Neural cell (in vitro differentiated cells): Measurements from ENCODE around the gene SPATA13. TPM values are rescaled to one million over a fixed set of nuclear protein-coding genes. Genes with fewer than 3 reads are reported as not detected.

Experiments
- H2AFZ ChIP-seq: fragments of 200-600, 300-800 bp; sonication (generic), shearing (Covaris generic); 2 replicates; pipeline ENCODE4 v1.6.0; 2014; ENCODE audit warnings: low read depth, mild to moderate bottlenecking, antibody characterized with exemption, low read length, moderate library complexity
- H3F3A ChIP-seq: fragments of 200-600 bp; shearing (Covaris generic); 2 replicates; pipeline ENCODE4 v1.6.1; 2016; ENCODE audit warnings: mild to moderate bottlenecking, moderate library complexity, mixed read lengths, antibody characterized with exemption, low read length; ENCODE audit not compliant: insufficient read depth, poor library complexity, severe bottlenecking
- H3K27ac ChIP-seq: fragments of 200-600, 300-800 bp; sonication (generic), shearing (Covaris generic); 2 replicates; pipeline ENCODE4 v1.5.1; 2014; ENCODE audit warnings: mild to moderate bottlenecking, low read length, moderate library complexity
- H3K27me3 ChIP-seq: fragments of 300-800, 200-600 bp; sonication (generic), shearing (Covaris generic); 2 replicates; pipeline ENCODE4 v1.6.0; 2014; ENCODE audit warnings: mild to moderate bottlenecking, low read depth, low read length, moderate library complexity; ENCODE audit not compliant: insufficient read depth
- H3K36me3 ChIP-seq: fragments of 300-800, 200-600 bp; sonication (generic), shearing (Covaris generic); 2 replicates; pipeline ENCODE4 v1.5.1; 2014; ENCODE audit warnings: mild to moderate bottlenecking, antibody characterized with exemption, low read length, moderate library complexity; ENCODE audit not compliant: insufficient read depth
- H3K4me2 ChIP-seq: fragments of 300-800, 200-600 bp; sonication (generic), shearing (Covaris generic); 2 replicates; pipeline ENCODE4 v1.6.0; 2014; ENCODE audit warnings: mild to moderate bottlenecking, low read length
- H3K4me3 ChIP-seq: fragments of 300-800, 200-600 bp; sonication (generic), shearing (Covaris generic); 2 replicates; pipeline ENCODE4 v1.5.1; 2014; ENCODE audit warnings: mild to moderate bottlenecking, low read length, moderate library complexity
- H3K79me2 ChIP-seq: fragments of 200-600 bp; shearing (Covaris generic); replicated peaks from 2 replicates; pipeline ENCODE4 v1.6.0; 2014; ENCODE audit warnings: mild to moderate bottlenecking, low read length, moderate library complexity; ENCODE audit not compliant: insufficient read depth
- H3K9ac ChIP-seq: fragments of 300-800, 200-600 bp; sonication (generic), shearing (Covaris generic); 2 replicates; pipeline ENCODE4 v1.6.1; 2016; ENCODE audit warnings: mild to moderate bottlenecking, low read length, mixed read lengths
- H3K9me2 ChIP-seq: fragments of 200-600 bp; shearing (Covaris generic); 2 replicates; pipeline ENCODE4 v1.6.1; 2016; ENCODE audit warnings: mild to moderate bottlenecking, low read length, mixed read lengths; ENCODE audit not compliant: insufficient read depth
- H3K9me3 ChIP-seq: fragments of 200-600, 300-800 bp; sonication (generic), shearing (Covaris generic); 2 replicates; pipeline ENCODE4 v1.6.1; 2016; ENCODE audit warnings: mild to moderate bottlenecking, mixed run types, low read length, moderate library complexity, mixed read lengths
- H4K20me1 ChIP-seq: fragments of 200-600 bp; shearing (Covaris generic); 2 replicates; pipeline ENCODE4 v1.6.1; 2016; ENCODE audit warnings: mild to moderate bottlenecking, mixed run types; ENCODE audit not compliant: insufficient read depth
- EP300 ChIP-seq: fragments of 450-650 bp; conservative IDR thresholded peaks from 2 replicates; pipeline ENCODE4 v1.6.1; 2014; ENCODE audit warnings: antibody characterized with exemption, mild to moderate bottlenecking, moderate library complexity; ENCODE audit not compliant: poor library complexity, severe bottlenecking
- EZH2 ChIP-seq: fragments of 200-600, 300-800 bp; shearing (Covaris generic), sonication (generic); IDR thresholded peaks from 2 replicates; pipeline ENCODE4 v1.6.1; 2014; ENCODE audit warnings: antibody characterized with exemption, low read length, borderline replicate concordance, mild to moderate bottlenecking; ENCODE audit not compliant: insufficient read depth, poor library complexity, severe bottlenecking
- MXI1 ChIP-seq: fragments of 450-650 bp; conservative IDR thresholded peaks from 2 replicates; pipeline ENCODE4 v1.6.1; 2014; ENCODE audit warnings: antibody characterized with exemption, mild to moderate bottlenecking; ENCODE audit not compliant: poor library complexity, severe bottlenecking
- POLR2AphosphoS5 ChIP-seq: IDR thresholded peaks from 2 replicates; pipeline ENCODE4 v1.6.1; 2012
- RAD21 ChIP-seq: fragments of 450-650 bp; conservative IDR thresholded peaks from 2 replicates; pipeline ENCODE4 v1.6.1; 2014; ENCODE audit warnings: antibody characterized with exemption, mild to moderate bottlenecking, moderate library complexity
- REST ChIP-seq: IDR thresholded peaks from 2 replicates; pipeline ENCODE4 v1.6.1; 2012; ENCODE audit warnings: borderline replicate concordance
- SMC3 ChIP-seq: fragments of 450-650 bp; conservative IDR thresholded peaks from 2 replicates; pipeline ENCODE4 v1.6.1; 2014; ENCODE audit warnings: antibody characterized with exemption, mild to moderate bottlenecking, moderate library complexity; ENCODE audit not compliant: poor library complexity
- TAF1 ChIP-seq: IDR thresholded peaks from 2 replicates; pipeline ENCODE4 v1.6.1; 2012; ENCODE audit warnings: low read depth
- polyA plus RNA-seq: library from polyadenylated mRNA; depleted of rRNA; stranded (reverse); fragments of >200 nt; gene quantifications from 2 replicates; pipeline ENCODE4 v1.2.3, GENCODE V29; 2014
- TF ChIP-seq, protein P1 (sequence below): fragments of 450-650 bp; IDR thresholded peaks from 2 replicates; pipeline ENCODE4 v1.5.1; 2014; ENCODE audit warnings: antibody characterized with exemption, mild to moderate bottlenecking, moderate library complexity; ENCODE audit not compliant: poor library complexity, severe bottlenecking

The SPATA13 gene
- polyA plus RNA-seq, 1 donor from 2014 or later: 15.5 TPM

GRCh38 chr13:24304620-24305019 lies 144.1 kb downstream of the SPATA13 start:
- no peaks in the 10 kb centered on the region for H3F3A ChIP-seq
- H4K20me1 ChIP-seq: no peaks in the 10 kb centered on the region
- no peak overlapping the region for H2AFZ ChIP-seq
- H3K9me2 ChIP-seq: no peaks in the 10 kb centered on the region
- no peaks in the 10 kb centered on the region for H3K27me3 ChIP-seq
- H3K4me3 ChIP-seq: no peak overlapping the region
- no peak overlapping the region for H3K27ac ChIP-seq
- no peaks in the 10 kb centered on the region for H3K36me3 ChIP-seq
- H3K79me2 ChIP-seq: no peaks in the 10 kb centered on the region
- no peaks in the 10 kb centered on the region for H3K9me3 ChIP-seq
- TF ChIP-seq REST (no peak), POLR2AphosphoS5 (no peak), EZH2 (no peak), RAD21 (no peak), MXI1 (no peak), SMC3 (no peak), EP300 (no peak), TAF1 (no peak)
- TF ChIP-seq, protein P1, sequence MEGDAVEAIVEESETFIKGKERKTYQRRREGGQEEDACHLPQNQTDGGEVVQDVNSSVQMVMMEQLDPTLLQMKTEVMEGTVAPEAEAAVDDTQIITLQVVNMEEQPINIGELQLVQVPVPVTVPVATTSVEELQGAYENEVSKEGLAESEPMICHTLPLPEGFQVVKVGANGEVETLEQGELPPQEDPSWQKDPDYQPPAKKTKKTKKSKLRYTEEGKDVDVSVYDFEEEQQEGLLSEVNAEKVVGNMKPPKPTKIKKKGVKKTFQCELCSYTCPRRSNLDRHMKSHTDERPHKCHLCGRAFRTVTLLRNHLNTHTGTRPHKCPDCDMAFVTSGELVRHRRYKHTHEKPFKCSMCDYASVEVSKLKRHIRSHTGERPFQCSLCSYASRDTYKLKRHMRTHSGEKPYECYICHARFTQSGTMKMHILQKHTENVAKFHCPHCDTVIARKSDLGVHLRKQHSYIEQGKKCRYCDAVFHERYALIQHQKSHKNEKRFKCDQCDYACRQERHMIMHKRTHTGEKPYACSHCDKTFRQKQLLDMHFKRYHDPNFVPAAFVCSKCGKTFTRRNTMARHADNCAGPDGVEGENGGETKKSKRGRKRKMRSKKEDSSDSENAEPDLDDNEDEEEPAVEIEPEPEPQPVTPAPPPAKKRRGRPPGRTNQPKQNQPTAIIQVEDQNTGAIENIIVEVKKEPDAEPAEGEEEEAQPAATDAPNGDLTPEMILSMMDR: no peak
- H3K9ac ChIP-seq: no peak overlapping the region
- H3K4me2 ChIP-seq: no peak overlapping the region

DNA sequence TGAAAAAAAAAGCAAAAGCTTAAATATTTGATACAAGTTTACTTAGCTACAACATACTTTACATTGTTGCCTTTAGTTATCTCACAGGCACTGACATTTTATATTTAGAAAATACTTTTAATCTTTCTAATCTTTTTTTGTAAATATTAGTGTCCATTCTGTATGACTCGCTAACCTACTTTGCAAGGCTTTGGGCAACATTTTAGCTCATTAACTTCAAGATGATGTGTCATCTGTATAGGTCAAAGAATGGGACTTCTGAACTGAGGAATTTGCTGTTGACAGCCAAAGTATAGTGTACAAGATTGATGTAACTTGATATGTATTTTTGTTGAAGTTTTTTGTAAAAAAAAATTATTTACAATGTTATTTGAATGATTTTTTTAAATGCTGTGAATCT lies 146.1 kb downstream of the SPATA13 start:
- Histone ChIP-seq H3K9me3 (no peaks in the 10 kb centered on the region), H3K27ac (no peak overlapping the region), H3K4me3 (no peak overlapping the region), H3K9ac (no peak overlapping the region), H3K79me2 (no peaks in the 10 kb centered on the region), H3K4me2 (no peak overlapping the region), H2AFZ (no peak overlapping the region), H4K20me1 (no peaks in the 10 kb centered on the region), H3F3A (no peaks in the 10 kb centered on the region), H3K9me2 (no peaks in the 10 kb centered on the region), H3K27me3 (no peaks in the 10 kb centered on the region), H3K36me3 (no peaks in the 10 kb centered on the region)
- TF ChIP-seq EP300: no peak
- TF ChIP-seq SMC3: no peak
- no peak for TF ChIP-seq MXI1
- no peak for TF ChIP-seq POLR2AphosphoS5
- TF ChIP-seq RAD21: no peak
- TF ChIP-seq EZH2: no peak
- no peak for TF ChIP-seq REST
- TF ChIP-seq TAF1: no peak
